ENCODE measurements around the gene TMEM138. TPM values are rescaled to one million over a fixed set of nuclear protein-coding genes. Genes with fewer than 3 reads are reported as not detected.
A peak's percentile ranks its signal among the peaks of the same experiment; 100 is the strongest.

The TMEM138 gene
- total RNA-seq, 2 experiments from 2014 or later, result 59.2 to 60.9 TPM

DNA sequence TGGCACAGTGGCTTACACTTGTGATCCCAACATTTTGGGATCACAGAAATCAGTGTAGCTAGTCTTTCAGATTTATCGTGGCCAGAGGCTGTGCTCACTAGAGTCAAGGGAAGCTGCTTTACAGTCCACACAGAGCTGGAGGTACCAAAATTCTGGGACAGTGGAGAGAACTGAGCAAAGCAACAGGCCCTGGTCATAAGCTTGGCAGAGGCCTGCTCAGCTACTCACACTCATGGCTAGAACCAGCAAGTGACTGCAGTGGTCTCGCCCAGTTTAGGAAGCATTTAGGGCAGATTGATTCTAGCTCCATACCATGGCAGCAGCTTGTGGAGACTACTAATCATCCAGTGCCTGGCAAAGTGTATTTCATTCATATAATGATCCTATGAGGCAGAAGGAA is 39.0 kb downstream of the TMEM138 start:
- Mint-ChIP-seq H3K27ac (peak overlapping the region; percentile 74), H3K4me3 (no peak overlapping the region), H3K27me3 (no peaks in the 10 kb centered on the region), H3K9me3 (no peaks in the 10 kb centered on the region), H3K36me3 (ENCODE audit: low read depth) (peaks cover 79% of the 10 kb centered on the region), H3K4me1 (ENCODE audit: low read depth) (no peaks in the 10 kb centered on the region)
- no peaks in the 10 kb centered on the region for H3K9me3 ChIP-seq (ENCODE audit: control insufficient read depth in 1 of 2, insufficient read depth in 1 of 2, low read length in 2 of 2)
- CTCF ChIA-PET, result interaction anchor here (1.2 to 2.6 kb wide), 4 partner anchors 8 to 65 kb away, joined by 3 to 13 read pairs (median 8); partner anchors contain the start of genes CPSF7 and TMEM216
- H3K36me3 ChIP-seq (ENCODE audit: insufficient read depth, low read length), result peaks cover 52% of the 10 kb centered on the region
- H3K27ac ChIP-seq (ENCODE audit: low read depth in 1 of 2, low read length in 2 of 2), result no peak overlapping the region
- intact Hi-C loops (cut with DNase I, micrococcal nuclease), result no loop called here
- ATAC-seq (ENCODE audit: poor library complexity) (no peak), DNase-seq (no peak)
- TF ChIP-seq CTCF (IDR thresholded peaks at IDR 0.05), result no peak
- H3K27me3 ChIP-seq (ENCODE audit: control insufficient read depth in 1 of 2, insufficient read depth in 2 of 2, low read length in 2 of 2), result no peaks in the 10 kb centered on the region
- POLR2A ChIA-PET, result interaction anchor here (0.7 to 1.7 kb wide), 4 partner anchors 8 to 68 kb away, joined by 3 to 9 read pairs (median 4); partner anchors contain the start of genes CYB561A3, TMEM138 and TMEM216
- H3K4me1 ChIP-seq (ENCODE audit: insufficient read depth, low read length), result no peaks in the 10 kb centered on the region
- no peak overlapping the region for H3K4me3 ChIP-seq (ENCODE audit: low read length)

DNA sequence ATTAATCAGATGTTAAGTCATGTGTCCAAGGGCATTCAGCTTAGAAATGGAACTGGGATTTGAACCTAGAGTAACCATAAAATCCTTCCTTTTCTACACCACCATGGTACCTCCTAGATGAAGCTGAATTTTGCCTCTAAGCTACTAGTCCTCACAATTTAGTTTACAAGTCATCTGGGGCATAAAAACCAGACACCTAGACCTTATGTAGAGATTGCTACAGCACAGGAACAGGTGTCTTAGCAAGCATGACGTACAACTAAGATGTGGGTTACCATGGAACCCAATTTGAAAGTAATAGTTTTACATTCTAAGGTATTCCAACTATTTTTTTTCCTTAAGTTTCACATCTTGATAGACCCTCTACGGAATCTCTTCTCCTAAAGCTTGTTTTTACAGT is 39.4 kb downstream of the TMEM138 start:
- H3K9me3 ChIP-seq (ENCODE audit: control insufficient read depth in 1 of 2, insufficient read depth in 1 of 2, low read length in 2 of 2), result no peaks in the 10 kb centered on the region
- Mint-ChIP-seq H3K27me3 (no peaks in the 10 kb centered on the region), H3K9me3 (no peaks in the 10 kb centered on the region), H3K4me3 (no peak overlapping the region), H3K4me1 (ENCODE audit: low read depth) (no peaks in the 10 kb centered on the region), H3K27ac (peak overlapping the region; percentile 79), H3K36me3 (ENCODE audit: low read depth) (peaks cover 83% of the 10 kb centered on the region)
- CTCF ChIA-PET, result interaction anchor here (0.9 to 2.6 kb wide), 5 partner anchors 9 to 65 kb away, joined by 3 to 13 read pairs (median 5); partner anchors contain the start of genes CPSF7 and TMEM216
- POLR2A ChIA-PET, result interaction anchor here (0.8 to 1.7 kb wide), 5 partner anchors 9 to 39 kb away, joined by 3 to 9 read pairs (median 4); partner anchors contain the start of genes CPSF7, CYB561A3, SDHAF2 and TMEM138
- H3K4me1 ChIP-seq (ENCODE audit: insufficient read depth, low read length), result no peaks in the 10 kb centered on the region
- H3K36me3 ChIP-seq (ENCODE audit: insufficient read depth, low read length), result peaks cover 55% of the 10 kb centered on the region
- no peak overlapping the region for H3K4me3 ChIP-seq (ENCODE audit: low read length)
- no peak for TF ChIP-seq CTCF (IDR thresholded peaks at IDR 0.05)
- ATAC-seq (ENCODE audit: poor library complexity) (no peak), DNase-seq (no peak)
- no peak overlapping the region for H3K27ac ChIP-seq (ENCODE audit: low read depth in 1 of 2, low read length in 2 of 2)
- no peaks in the 10 kb centered on the region for H3K27me3 ChIP-seq (ENCODE audit: control insufficient read depth in 1 of 2, insufficient read depth in 2 of 2, low read length in 2 of 2)
- intact Hi-C loops (cut with DNase I, micrococcal nuclease), result no loop called here

- H3K36me3 ChIP-seq (ENCODE audit: insufficient read depth, low read length), result peaks cover 63% of the 10 kb centered on the region
Observed at GRCh38 chr11:61403658-61404057, 41.5 kb downstream of the TMEM138 start.

More at GRCh38 chr11:61403658-61404057, 41.5 kb downstream of the TMEM138 start:
- no peaks in the 10 kb centered on the region for H3K4me1 Mint-ChIP-seq (ENCODE audit: low read depth)
- H3K9me3 Mint-ChIP-seq, result no peaks in the 10 kb centered on the region
- DNase-seq, result no peak
- no peaks in the 10 kb centered on the region for H3K27me3 Mint-ChIP-seq
- Histone ChIP-seq H3K4me1 (ENCODE audit: insufficient read depth, low read length) (no peaks in the 10 kb centered on the region), H3K9me3 (ENCODE audit: control insufficient read depth in 1 of 2, insufficient read depth in 1 of 2, low read length in 2 of 2) (no peaks in the 10 kb centered on the region), H3K27ac (ENCODE audit: low read depth in 1 of 2, low read length in 2 of 2) (no peak overlapping the region), H3K4me3 (ENCODE audit: low read length) (no peak overlapping the region), H3K27me3 (ENCODE audit: control insufficient read depth in 1 of 2, insufficient read depth in 2 of 2, low read length in 2 of 2) (no peaks in the 10 kb centered on the region)
- no peak overlapping the region for H3K4me3 Mint-ChIP-seq
- no peak for TF ChIP-seq CTCF (IDR thresholded peaks at IDR 0.05)
- CTCF ChIA-PET, result no interaction called here
- H3K36me3 Mint-ChIP-seq (ENCODE audit: low read depth), result peaks cover 86% of the 10 kb centered on the region
- POLR2A ChIA-PET, result interaction anchor here (1.6 kb wide), 1 partner anchor 11 kb away, joined by 6 read pairs; the partner anchor contains the start of gene TMEM216
- H3K27ac Mint-ChIP-seq, result no peak overlapping the region
- intact Hi-C loops (cut with DNase I, micrococcal nuclease), result no loop called here
- ATAC-seq (ENCODE audit: poor library complexity), result no peak
